HG02884 (cell line): ENCODE data around the gene SPTBN1.

Source experiments
- ATAC-seq: cut with Tn5 transposase; IDR thresholded peaks from one replicate; pipeline ENCODE4 v1.9.1; 2021; ENCODE audit warnings: mild to moderate bottlenecking, moderate library complexity; ENCODE audit not compliant: unreplicated experiment

SPTBN1 gene

DNA sequence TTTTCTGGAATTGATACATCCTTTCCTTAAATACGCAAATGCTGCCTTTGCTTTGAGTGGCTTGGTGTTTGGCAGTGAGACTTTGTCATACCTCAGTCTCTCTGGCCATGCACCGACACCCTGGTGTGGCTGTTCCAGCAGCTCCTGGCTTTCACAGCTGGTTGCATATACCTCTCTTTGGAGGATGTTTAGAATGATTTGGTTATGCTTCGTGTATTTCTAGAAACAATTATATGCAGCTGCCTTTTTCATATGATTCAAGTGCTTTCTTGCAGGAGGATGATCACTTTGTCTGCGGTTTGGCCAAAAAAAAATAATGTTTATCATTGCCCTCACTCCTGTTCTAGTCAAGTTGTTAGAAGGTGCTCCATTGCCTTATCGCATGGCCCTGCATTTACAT, 172.3 kb downstream of the SPTBN1 start:
- ATAC-seq = no peak

DNA sequence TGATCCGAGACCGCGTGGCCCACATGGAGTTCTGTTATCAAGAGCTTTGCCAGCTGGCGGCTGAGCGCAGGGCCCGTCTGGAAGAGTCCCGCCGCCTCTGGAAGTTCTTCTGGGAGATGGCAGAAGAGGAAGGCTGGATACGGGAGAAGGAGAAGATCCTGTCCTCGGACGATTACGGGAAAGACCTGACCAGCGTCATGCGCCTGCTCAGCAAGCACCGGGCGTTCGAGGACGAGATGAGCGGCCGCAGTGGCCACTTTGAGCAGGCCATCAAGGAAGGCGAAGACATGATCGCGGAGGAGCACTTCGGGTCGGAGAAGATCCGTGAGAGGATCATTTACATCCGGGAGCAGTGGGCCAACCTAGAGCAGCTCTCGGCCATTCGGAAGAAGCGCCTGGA, 172.8 kb downstream of the SPTBN1 start:
- no peak for ATAC-seq

DNA sequence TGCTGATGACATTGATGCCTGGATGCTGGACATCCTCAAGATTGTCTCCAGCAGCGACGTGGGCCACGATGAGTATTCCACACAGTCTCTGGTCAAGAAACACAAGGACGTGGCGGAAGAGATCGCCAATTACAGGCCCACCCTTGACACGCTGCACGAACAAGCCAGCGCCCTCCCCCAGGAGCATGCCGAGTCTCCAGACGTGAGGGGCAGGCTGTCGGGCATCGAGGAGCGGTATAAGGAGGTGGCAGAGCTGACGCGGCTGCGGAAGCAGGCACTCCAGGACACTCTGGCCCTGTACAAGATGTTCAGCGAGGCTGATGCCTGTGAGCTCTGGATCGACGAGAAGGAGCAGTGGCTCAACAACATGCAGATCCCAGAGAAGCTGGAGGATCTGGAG, 173.3 kb downstream of the SPTBN1 start:
- no peak for ATAC-seq

DNA sequence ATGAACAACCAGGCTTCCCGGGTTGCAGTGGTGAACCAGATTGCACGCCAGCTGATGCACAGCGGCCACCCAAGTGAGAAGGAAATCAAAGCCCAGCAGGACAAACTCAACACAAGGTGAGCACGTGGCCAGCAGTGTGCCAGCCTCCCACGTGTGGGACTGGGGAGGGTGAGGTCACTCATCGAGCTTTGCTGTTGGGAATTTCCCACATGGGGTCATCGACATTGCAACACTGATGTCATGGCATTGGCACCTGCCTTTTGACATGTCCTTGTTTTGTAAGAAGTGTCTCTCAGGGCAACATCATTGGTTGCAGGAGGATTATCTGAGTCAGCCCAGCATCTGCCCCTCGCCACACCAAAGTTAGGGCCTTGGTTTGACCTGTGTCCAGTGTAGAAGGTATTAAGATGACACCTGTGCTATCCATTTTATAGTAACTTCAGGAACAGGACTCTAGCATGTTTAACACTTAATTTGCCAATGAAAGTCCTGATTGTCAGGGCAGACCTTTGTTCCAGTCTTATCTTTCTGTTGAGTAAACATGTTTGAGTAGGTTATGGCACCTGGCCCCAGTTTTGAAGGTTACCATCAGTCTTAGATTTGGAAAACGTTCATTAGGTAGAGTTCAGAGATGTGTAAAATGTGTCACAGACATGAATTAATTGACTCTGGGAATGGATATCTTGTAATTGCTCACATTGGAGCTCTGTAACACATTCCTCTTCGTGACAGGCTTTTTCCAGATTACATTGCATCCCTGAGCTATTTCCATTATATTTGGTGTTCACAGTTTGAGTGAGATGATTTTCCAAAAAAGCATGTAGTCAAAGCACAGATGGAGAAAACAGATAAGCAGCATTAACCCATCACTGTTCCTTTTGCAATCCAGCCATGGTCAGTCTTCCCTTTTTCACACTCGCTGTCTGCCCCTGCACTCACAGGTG, 174.1 kb downstream of the SPTBN1 start:
- ATAC-seq = no peak

DNA sequence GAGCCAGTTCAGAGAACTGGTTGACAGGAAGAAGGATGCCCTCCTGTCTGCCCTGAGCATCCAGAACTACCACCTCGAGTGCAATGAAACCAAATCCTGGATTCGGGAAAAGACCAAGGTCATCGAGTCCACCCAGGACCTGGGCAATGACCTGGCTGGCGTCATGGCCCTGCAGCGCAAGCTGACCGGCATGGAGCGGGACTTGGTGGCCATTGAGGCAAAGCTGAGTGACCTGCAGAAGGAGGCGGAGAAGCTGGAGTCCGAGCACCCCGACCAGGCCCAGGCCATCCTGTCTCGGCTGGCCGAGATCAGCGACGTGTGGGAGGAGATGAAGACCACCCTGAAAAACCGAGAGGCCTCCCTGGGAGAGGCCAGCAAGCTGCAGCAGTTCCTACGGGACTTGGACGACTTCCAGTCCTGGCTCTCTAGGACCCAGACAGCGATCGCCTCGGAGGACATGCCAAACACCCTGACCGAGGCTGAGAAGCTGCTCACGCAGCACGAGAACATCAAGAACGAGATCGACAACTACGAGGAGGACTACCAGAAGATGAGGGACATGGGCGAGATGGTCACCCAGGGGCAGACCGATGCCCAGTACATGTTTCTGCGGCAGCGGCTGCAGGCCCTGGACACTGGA, 174.9 kb downstream of the SPTBN1 start:
- ATAC-seq = no peak

DNA sequence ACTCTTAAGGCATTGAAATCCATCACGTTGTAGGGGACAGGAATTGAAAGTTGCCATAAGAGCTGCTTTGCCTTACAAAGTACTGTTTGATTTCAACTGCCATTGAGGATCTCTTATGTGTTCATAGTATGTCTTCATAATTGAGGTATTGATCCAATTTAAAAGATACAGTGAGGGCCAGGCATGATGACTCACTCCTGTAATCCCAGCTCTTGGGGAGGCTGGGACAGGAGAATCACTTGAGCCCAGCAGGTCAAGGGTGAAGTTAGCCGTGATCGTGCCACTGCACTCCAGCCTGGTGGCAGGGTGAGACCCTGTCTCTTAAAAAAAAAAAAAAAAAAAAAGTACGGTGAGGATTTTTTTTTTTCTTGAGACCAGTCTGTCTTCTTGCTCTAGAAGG, 175.6 kb downstream of the SPTBN1 start:
- ATAC-seq = no peak

DNA sequence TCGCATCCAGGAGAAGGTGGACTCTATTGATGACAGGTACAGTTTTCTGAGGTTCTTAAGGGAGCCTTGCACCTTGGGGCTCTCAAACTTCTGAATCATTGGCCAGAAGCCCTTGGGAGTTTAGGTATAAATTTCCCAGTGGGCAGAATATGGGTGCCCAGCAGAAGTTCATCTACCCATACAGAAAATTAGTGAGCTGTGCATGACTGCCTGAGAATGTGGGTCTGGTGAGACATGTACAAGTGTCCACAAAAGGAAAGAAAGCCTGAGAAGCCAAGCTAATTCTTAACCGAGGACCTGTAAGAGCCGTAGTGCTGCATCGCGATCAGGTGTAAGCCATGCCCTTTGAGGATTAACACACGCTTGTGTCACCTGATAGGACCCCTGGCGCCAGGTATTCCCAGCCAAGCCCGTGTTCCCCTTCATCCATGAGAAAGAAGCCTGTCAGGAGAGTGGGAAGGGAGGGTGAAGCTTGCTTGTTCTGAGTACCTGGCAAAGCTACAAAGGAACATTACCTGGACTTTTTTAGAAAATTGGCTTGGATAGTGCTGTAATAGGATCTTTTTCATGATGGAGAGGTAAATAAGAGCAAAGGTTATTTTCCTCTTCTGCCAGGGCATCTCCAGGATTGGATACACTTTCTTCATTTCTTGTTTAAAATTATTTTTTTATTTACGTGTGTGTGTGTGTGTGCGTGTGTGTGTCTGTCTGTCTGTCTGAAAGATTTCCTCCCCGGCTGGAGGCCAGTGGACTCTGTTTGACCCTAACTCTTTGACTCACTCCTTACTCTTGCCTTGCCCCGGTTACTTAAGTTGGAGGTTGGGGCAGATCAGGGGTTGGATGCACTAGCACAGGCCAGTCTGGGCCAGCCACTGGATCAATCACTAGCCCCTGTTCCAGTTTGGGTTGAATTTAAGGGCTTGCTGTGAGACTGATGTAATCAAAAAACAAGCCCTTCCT, 176.9 kb downstream of the SPTBN1 start:
- ATAC-seq = no peak

DNA sequence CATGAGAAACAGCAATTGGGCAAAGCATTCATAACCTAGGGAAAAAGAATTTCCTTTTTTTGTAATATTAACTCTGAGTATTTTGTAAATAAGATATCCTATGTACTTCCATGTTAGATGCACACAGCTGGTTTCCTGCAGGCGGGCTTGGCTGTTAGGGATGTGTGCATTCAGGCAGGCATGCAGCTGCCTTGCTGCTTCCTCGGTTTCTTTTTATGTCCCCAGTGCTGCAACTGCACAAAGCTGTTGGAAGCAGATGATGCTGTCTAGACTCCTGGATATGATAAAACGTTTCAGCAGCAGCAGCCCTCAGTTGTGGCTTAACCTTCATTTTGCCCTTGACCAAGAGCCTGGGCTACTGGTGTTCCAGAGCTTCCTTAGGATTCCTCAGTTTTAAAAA, 177.9 kb downstream of the SPTBN1 start:
- no peak for ATAC-seq

DNA sequence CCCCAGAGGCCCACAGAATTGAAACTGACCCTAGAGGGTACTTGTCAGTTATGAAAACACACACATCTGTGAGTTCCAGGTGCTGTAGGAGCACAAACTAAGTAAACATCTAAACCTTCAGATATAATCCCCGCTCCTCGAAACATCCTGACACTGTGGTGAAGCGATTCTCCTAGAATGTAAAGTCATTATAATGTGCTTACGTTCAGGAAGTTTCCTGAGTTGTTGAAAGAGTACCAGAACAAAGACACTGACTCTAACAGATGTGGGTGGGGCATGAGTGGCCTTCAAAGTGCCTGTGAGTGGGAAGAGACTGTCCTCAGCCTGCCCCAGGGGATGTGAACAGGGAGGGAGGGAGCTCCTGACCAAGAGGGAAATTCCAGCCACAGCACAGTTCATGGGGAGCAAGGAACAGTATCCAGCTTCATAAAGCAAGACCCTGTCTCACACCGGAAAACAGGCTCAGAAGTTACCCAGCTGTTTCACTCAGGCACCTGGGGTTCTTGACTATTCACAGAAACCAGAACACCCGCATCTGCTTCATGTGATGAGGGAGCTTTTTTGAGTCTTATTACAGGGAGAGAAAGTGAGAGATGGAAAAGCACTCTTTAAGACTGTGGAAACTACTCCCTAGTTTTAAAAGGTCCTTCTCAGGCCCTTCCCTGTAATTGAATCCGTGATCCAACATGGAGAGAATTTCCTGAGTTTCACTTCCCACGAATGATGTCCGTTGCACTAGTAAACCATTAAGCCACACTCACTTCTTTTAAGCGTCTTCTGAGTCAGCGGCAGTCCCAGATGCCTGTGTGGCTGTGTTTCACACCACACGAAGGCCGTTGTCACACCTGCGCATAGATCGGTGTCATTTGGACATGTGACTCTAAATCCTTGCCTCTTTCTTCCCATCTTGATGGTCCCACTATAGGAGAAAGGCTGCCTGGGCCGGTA, 178.7 kb downstream of the SPTBN1 start:
- peak; percentile 69 for ATAC-seq

DNA sequence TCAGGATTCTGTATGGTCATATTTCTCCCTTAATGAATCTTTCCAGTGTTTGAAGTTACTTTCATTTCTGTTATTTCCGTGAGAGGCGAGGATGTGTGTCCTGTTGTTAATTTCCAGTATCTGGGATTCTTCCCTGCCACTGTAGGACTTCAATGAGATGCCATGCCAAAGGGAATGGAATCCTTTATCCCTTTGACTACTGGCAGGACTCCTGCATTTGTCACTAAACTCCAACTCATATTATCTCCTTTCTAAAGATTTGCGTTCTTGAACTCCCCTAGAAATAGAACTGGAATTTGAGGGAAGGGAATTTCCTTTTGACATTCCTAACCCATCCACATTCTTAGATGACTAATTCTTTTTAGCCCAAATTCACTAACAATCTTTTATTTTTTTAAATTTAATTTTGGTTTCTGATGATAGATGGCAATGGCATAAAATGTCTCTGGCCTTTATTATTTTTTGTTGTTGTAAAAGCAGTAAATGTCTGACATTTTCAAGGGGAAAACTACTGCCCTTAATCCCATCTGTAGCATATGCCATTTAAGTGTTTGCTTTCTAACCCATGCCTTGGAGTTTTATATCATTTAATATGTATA, 179.5 kb downstream of the SPTBN1 start:
- no peak for ATAC-seq

DNA sequence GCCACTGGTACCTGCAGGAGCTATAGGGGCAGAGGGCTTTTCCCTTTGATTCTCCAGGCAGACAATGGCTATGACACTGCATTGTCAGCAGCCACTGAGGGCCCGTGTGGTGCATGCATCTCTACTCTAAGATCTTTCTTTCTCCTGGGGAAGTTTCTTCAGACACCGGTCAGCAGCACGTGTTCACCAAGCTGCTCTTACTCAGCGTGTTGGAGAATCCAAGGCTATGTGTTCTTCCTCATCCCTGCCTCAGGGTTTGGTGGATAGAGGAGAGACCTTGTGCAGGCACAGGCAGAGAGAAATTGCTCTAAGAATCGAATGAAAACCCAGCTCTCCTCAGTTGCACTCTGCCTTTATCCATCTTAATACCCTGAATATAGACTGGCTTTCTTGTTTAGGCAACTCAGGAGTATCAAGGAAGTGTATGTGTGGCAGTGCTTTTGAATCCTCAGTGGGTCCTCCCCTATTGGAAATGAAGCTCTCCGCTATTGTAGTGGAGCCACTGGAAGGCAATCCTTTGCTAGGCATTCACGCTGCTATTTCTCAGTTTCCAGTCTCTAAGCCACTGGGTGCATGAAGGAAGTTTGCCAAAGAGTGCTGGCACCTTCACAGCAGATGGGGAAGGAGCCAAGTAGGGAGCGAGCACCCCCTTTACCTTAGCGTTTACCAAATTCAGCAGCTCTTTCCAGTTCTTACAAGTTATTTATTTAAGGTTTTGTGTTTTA, 180.4 kb downstream of the SPTBN1 start:
- no peak for ATAC-seq

DNA sequence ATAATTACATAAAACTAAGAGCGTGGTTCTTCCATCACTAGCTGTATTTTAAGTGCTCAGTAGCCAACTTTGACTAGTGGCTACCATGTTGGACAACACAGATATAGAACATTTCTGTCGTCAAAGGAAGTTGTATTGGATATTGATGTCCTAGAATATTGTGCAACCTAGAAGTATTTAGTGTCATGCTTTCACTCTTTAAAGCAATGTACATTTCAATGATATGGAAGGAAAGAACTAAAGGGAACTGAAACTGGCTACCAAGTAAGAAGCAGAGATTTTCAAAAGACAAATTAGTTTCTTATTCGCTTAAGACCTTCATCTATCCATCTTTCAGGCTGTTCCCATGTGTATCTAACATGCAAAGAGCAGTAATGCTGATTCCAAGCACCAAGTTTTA, 182.0 kb downstream of the SPTBN1 start:
- peak; percentile 27 for ATAC-seq

DNA sequence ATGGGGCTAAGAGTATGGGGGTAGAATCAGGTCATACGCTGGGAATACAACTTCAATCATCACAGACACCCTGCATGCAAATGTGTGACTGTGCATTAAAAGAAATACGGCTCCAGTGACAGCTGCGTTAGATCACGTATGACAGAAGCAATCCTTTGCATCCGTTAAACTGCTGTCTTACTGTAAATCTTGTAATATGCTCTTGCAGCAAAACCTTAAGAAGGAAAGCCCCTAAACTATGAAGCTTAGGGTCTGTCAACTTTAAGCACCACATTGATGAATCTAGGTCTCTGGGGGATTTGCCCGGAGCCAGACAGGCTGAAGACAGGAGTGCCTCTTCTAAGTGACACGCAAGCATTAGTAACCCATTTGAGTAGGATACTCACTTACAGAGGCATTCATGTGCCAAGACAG, 182.7 kb downstream of the SPTBN1 start:
- no peak for ATAC-seq

DNA sequence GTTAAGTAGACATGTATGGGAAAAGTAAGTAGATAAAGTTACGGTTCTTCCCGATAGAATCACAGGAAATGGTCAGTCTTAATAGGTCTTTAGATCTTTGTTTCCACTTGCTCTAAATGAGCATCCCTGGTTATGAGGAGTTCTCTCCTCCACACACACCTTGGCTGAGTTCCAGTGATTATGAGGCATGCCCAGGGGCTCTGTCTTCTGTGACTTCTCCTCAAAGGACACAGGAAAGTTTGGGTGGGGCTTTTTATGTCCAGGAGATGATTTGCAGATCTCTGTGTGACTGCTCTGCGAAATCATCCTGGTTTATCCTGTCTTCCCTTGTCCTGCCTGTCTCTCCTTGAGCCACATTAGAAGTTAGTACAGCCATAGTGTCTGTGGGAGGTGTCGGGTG, 183.5 kb downstream of the SPTBN1 start:
- ATAC-seq = no peak

DNA sequence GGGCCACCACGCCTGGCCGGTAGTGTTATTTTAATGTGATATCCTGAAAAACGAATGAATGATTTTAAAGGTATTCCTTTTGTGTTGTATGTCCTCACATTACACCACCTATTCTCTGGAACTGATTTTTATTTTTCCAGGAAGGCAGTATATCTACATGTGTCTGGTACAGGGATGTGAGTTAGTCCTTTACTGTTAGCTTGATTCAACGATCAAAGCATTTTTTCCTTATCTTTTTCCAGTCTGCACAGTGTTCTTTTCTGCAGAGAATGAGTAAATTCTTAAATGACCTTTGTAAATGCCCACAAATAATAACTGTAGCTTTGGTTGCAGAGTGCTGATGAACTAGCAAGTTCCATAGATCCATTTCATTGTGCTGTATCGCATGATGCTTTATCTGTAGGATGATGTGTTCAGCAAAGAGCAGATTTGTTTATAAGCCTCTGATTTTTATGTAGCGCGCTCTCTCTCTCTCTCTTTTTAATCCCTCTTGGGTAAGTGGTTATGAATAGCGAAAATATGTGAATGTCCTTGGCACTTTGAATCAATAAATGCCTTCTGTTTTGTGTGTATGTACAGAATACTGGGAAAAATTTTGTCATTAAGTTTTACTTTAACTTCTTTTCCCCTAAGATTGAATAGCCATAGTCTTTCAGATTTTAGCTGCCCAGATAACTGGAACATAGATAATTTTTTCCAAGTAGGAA, 184.9 kb downstream of the SPTBN1 start:
- ATAC-seq = no peak

DNA sequence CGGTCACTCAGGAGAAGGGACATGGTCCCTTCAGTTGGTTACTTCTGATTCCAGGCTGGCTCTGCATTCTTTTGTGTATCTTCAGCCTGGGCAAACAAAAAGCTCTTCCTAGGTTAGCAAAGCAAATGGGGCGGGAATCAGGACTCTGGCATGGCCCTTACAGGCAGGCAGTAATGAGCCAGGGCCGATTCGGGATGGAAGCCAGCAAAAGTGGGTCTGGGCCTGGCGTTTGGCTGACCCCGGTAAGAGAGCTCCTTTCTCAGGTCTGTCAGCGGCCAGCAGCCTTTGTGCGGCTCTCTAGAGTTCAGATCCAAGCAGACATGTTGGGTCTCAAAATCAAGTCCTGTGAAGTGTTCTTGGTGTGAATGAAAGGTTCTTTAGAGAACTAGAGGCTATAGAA, 185.9 kb downstream of the SPTBN1 start:
- no peak for ATAC-seq

DNA sequence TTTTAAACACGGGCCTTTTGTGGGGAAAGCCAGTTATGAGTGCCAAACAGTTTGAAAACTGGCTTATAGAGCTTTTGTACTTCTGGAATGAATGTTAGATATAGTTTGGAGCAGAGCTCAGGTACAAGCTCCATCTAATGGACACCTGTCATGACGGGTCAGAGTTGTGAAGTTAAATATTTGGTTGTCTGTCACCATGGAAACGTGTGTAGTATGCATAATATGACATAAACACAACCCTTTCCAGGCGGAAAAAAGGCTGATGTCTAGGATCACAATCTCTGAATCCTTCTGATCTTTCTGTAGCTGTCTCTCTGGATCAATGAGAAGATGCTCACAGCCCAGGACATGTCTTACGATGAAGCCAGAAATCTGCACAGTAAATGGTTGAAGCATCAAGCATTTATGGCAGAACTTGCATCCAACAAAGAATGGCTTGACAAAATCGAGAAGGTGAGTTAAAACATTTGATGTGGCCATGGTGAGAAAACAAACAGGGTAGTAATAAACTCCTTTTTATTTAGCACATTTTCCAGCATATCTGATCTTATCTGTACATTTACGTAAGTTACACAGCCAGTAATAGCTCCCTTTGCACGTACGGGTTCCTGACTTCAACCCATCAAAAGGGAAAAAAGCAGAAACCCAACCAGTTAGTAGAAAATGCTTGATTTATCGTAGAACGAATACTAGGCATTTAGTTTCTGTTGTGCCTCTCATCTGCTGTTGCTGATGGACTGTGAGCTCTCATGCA, 186.7 kb downstream of the SPTBN1 start:
- no peak for ATAC-seq

DNA sequence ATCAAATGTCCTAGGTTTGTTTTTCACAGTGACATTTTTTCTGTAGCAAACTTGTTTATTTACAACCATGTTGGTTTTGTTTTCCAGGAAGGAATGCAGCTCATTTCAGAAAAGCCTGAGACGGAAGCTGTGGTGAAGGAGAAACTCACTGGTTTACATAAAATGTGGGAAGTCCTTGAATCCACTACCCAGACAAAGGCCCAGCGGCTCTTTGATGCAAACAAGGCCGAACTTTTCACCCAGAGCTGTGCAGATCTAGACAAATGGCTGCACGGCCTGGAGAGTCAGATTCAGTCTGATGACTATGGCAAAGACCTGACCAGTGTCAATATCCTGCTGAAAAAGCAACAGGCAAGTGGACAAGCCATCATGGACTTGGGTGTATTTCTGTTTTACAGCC, 188.1 kb downstream of the SPTBN1 start:
- no peak for ATAC-seq
